Heart left ventricle (tissue), 16 donors: ENCODE results near the gene MAP1LC3A. TPM values are rescaled to one million over a fixed set of nuclear protein-coding genes. Genes with fewer than 3 reads are reported as not detected.

Experiments
- ATAC-seq, 4 donors: fragments of 200-7000 bp; cut with Tn5 transposase; one replicate each; pipeline ENCODE4 v1.9.1; 2020 to 2022; ENCODE audit warnings: moderate library complexity in 4 of 4, mild to moderate bottlenecking in 3 of 4, moderate number of reproducible peaks in 1 of 4
- DNase-seq, 5 donors: peaks; one replicate each; pipeline ENCODE4 v3.0.0-alpha.2; 2020
- H3K27ac ChIP-seq, 12 donors: fragments of 200-600 bp; sonication (generic) in 4 of 12; one replicate each; pipeline versions ENCODE4 v1.5.0 to v1.8.0; 2016 to 2022; ENCODE audit warnings: mild to moderate bottlenecking in 2 of 12
- H3K27me3 ChIP-seq, 9 donors: fragments of 200-600 bp; sonication (generic) in 2 of 9; one replicate each; pipeline versions ENCODE4 v1.5.1 to v1.8.0; 2016 to 2022; ENCODE audit warnings: mild to moderate bottlenecking in 3 of 9
- H3K36me3 ChIP-seq, 9 donors: fragments of 200-600 bp; sonication (generic) in 2 of 9; one replicate each; pipeline versions ENCODE4 v1.5.0 to v1.8.0; 2018 to 2022; ENCODE audit warnings: mild to moderate bottlenecking in 2 of 9
- H3K4me1 ChIP-seq, 12 donors: fragments of 200-600 bp; sonication (generic) in 4 of 12; one replicate each; pipeline versions ENCODE4 v1.5.0 to v1.8.0; 2016 to 2022; ENCODE audit warnings: mild to moderate bottlenecking in 3 of 12
- H3K4me3 ChIP-seq, 12 donors: fragments of 200-600 bp; sonication (generic) in 4 of 12; one replicate each; pipeline versions ENCODE4 v1.5.0 to v1.8.0; 2017 to 2022; ENCODE audit warnings: mild to moderate bottlenecking in 9 of 12, moderate library complexity in 4 of 12
- H3K9me3 ChIP-seq, 12 donors: fragments of 200-600 bp; sonication (generic) in 4 of 12; one replicate each; pipeline versions ENCODE4 v1.5.0 to v1.8.0; 2016 to 2022; ENCODE audit warnings: mild to moderate bottlenecking in 1 of 12
- POLR2A ChIP-seq, 2 donors: fragments of 450-650 bp; IDR thresholded peaks; one replicate each; pipeline ENCODE4 v1.6.1; 2017; ENCODE audit warnings: antibody characterized with exemption in 2 of 2, mild to moderate bottlenecking in 2 of 2, moderate library complexity in 2 of 2
- WGBS, 4 donors: extraction: QIAGEN DNeasy Blood & Tissue Kit in 2 of 4; methylation state at CpG; one replicate each; pipeline versions ENCODE4 v1.1.5 to v1.1.7; 2013 to 2018; 5-methylcytosine and 5-hydroxymethylcytosine counted together
- intact Hi-C, 10 donors: fragments of 100-400 bp; cut with DNase I; formaldehyde crosslinking; loops; one replicate each; pipeline versions ENCODE4 v1.11.1 to v1.14.2; 2022
- polyA plus RNA-seq, 2 donors: library from polyadenylated mRNA; stranded (reverse); fragments of 200-250 nt; gene quantifications; one replicate each; pipeline ENCODE4 v1.2.3, GENCODE V29; 2013
- total RNA-seq, 9 donors: library from RNA; depleted of rRNA in 2 of 9; stranded (reverse); fragments of >200 nt in 2 of 9; fragmentation: NEBNext Ultra II Directional in 3 of 9; extraction: Animal tissue kit (Norgen Biotek cat#: 25700) in 3 of 9; gene quantifications; one replicate each; pipeline versions ENCODE4 v1.1.0 to v1.2.4, GENCODE V29; 2016 to 2023
- TF ChIP-seq, protein P1 (sequence below), 12 donors: fragments of 200-600 bp; sonication (generic) in 4 of 12; IDR thresholded peaks; one replicate each; pipeline versions ENCODE4 v1.5.0 to v1.8.0; 2018 to 2022; ENCODE audit warnings: antibody characterized with exemption in 12 of 12, mild to moderate bottlenecking in 5 of 12
- donor health status: ischemic (EF 13 %, LVEDD 7.1; RV severe dilation, severe dysfunction).
- donor health status: healthy with polysubstance abuse.
- donor health status: DM: no; HTN: yes; CAD: no.
- donor health status: DM: no; HTN: no; CAD: no.
- donor health status: ischemic (EF 25% LVEDD 6.9; RV normal size, moderate dysfunction).
- donor health status: ischemic (EF 25% LVEDD 5.7; RV mildly dilated, moderate dysfunction).
- donor health status: healthy.
- donor health status: DM: yes; HTN: yes; CAD: no.
- donor health status: ischemic (EF 35%, LVEDD 5.7; RV mildly dilated, moderate dysfunction).
- donor health status: nonischemic (EF 11% LVEDD 7.7; RV severe dilation, severe dysfunction).
- donor health status: DM: yes; HTN: yes; CAD: no.
- donor health status: PGD.
- donor health status: ischemic (EF 29% LVEDD 5.4; RV normal size, mild dysfunction).
- donor health status: nonischemic (EF 23%, LVEDD 6.1; RV moderate dilation, normal function).

Gene MAP1LC3A
- total and polyA plus RNA-seq, 11 donors = 42.8 to 212 (median 88.6) TPM

DNA sequence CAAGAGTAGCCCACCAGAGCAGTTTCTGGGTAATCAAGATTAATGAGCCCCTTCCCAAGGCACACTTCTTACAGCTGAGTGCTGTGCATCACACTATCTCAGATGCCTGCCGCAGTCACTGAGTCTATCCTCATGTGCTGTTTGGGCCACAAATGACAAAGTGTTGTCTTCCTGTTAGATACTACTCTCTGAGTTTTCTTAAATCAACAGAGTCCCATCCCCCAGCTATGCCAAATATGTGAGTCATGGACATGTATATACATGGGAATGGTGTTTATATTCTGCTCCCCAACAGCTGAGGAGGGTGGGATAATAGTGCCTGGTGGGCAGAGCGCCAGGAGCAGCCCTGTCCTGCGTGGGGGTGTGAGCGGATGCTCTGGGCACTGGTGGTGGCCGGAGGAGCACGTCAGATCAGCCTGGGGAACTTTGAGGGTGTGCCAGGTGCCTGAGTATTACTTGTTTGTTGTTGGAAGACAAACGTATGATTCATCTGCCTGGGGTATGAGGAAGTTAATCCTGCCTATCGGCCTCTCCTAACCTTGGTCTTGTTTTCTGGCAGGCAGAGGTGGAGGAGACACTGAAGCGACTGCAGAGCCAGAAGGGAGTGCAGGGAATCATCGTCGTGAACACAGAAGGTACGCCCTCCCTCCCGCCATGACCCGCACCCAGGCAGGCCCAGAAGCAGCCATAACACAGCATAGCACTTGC is 32.7 kb upstream of the MAP1LC3A start:
- peaks cover 0 to 71% (median 42%) of the 10 kb centered on the region in 9 donors for H3K36me3 ChIP-seq
- H3K27me3 ChIP-seq = no peaks in the 10 kb centered on the region
- peak overlapping the region; percentile 6 to 81 (median 58) for H3K27ac ChIP-seq
- peaks cover 8 to 71% (median 52%) of the 10 kb centered on the region in 12 donors for H3K4me1 ChIP-seq
- ATAC-seq (peak; percentile 55 to 83 (median 81)), DNase-seq (peak; percentile 45 to 87 (median 72))
- TF ChIP-seq POLR2A (IDR thresholded peaks at IDR 0.05) = peak in 1 of 2 donors; percentile 30
- TF ChIP-seq, protein P1, sequence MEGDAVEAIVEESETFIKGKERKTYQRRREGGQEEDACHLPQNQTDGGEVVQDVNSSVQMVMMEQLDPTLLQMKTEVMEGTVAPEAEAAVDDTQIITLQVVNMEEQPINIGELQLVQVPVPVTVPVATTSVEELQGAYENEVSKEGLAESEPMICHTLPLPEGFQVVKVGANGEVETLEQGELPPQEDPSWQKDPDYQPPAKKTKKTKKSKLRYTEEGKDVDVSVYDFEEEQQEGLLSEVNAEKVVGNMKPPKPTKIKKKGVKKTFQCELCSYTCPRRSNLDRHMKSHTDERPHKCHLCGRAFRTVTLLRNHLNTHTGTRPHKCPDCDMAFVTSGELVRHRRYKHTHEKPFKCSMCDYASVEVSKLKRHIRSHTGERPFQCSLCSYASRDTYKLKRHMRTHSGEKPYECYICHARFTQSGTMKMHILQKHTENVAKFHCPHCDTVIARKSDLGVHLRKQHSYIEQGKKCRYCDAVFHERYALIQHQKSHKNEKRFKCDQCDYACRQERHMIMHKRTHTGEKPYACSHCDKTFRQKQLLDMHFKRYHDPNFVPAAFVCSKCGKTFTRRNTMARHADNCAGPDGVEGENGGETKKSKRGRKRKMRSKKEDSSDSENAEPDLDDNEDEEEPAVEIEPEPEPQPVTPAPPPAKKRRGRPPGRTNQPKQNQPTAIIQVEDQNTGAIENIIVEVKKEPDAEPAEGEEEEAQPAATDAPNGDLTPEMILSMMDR (IDR thresholded peaks at IDR 0.05) = no peak
- H3K9me3 ChIP-seq = no peaks in the 10 kb centered on the region
- intact Hi-C loops = loop anchor here in 4 of 10 donors (5.0 to 10.0 kb wide), 4 partner anchors 51 to 331 kb away; no protein-coding TSS in a partner anchor
- H3K4me3 ChIP-seq = no peak overlapping the region
- WGBS, 4 donors = 26 to 38% (median 33%) methylated on average over 14 of the region's 14 CpGs

DNA sequence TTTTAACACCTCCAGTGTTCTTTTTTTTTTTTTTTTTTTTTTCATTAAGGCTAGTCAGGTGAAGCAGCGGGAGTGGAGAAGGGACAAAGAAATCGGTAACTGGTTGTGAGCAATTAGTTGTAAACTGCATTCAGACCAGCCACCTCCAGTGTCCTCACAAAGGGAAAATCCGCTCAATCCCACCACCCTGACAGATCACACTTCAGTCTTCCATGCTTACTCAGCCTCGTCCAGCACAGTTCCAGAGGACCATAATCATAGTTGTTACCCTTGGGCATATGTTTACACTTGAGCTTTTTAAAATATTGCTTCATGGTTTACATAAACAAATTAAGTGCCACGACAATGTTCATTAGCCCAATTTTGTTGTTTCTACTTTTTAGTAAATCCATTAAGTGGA is 32.1 kb upstream of the MAP1LC3A start:
- Histone ChIP-seq H3K36me3 (peaks cover 0 to 69% (median 47%) of the 10 kb centered on the region in 9 donors), H3K27ac (peak overlapping the region; percentile 6 to 81 (median 58)), H3K9me3 (no peaks in the 10 kb centered on the region), H3K4me3 (no peak overlapping the region), H3K4me1 (peaks cover 8 to 74% (median 52%) of the 10 kb centered on the region in 12 donors), H3K27me3 (no peaks in the 10 kb centered on the region)
- intact Hi-C loops = loop anchor here in 4 of 10 donors (5.0 to 10.0 kb wide), 4 partner anchors 52 to 332 kb away; no protein-coding TSS in a partner anchor
- 86 to 92% (median 89%) methylated on average over 5 of the region's 5 CpGs for WGBS, 4 donors
- no peak for ATAC-seq
- TF ChIP-seq, protein P1 (IDR thresholded peaks at IDR 0.05) = no peak
- TF ChIP-seq POLR2A (IDR thresholded peaks at IDR 0.05) = no peak
- no peak for DNase-seq

DNA sequence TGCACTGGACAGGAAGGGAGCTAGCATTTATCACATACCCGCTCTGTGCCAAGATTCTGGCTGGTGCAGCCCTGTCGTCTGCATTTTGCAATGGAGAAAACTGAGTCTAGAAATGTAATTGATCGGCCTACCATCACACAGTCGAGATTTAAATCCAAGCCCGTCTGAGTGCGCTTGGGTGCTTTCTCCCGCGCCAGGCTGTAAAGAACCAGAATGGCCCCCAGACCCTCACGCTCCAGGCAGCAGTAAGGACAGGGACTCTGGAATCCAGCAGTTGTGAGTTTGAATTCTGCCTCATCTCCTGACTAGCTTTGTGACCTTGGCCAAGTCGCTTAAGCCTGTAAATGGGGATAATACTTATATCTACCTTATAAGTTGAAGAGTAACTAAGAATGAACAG is 31.5 kb upstream of the MAP1LC3A start:
- H3K4me1 ChIP-seq = peaks cover 8 to 76% (median 52%) of the 10 kb centered on the region in 12 donors
- 81 to 89% (median 87%) methylated on average over 10 of the region's 10 CpGs for whole genome bisulfite sequencing, 4 donors
- DNase-seq (no peak), ATAC-seq (no peak)
- H3K36me3 ChIP-seq = peaks cover 0 to 71% (median 52%) of the 10 kb centered on the region in 9 donors
- H3K27ac ChIP-seq = peak overlapping the region in 6 of 12 donors; percentile 43 to 81 (median 72)
- TF ChIP-seq POLR2A (IDR thresholded peaks at IDR 0.05) = no peak
- TF ChIP-seq, protein P1 (IDR thresholded peaks at IDR 0.05) = no peak
- no peak overlapping the region for H3K4me3 ChIP-seq
- intact Hi-C loops = loop anchor here in 4 of 10 donors (5.0 to 10.0 kb wide), 4 partner anchors 52 to 332 kb away; no protein-coding TSS in a partner anchor
- no peaks in the 10 kb centered on the region for H3K27me3 ChIP-seq
- H3K9me3 ChIP-seq = no peaks in the 10 kb centered on the region

DNA sequence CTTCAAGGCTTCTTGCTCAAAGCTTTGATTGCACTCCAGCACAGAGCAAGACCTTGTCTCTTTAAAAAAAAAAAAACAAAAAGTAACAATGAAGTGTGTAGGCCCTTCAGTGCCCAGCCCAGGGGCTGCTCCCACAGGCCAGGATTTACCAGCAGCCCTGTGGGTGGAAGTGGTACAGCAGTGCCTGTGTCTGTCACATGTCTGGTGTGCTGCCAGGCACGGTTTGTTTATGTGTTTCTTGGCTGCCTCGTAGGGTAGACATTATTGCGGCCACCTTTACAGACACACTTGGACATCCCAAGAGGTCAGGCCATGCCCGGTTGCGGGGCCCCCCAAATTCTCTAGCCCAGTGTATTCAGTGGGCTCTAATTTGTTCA is 29.6 kb upstream of the MAP1LC3A start:
- TF ChIP-seq, protein P1 (IDR thresholded peaks at IDR 0.05) = peak in 3 of 12 donors; percentile 16 to 27 (median 22)
- TF ChIP-seq POLR2A (IDR thresholded peaks at IDR 0.05) = no peak
- Histone ChIP-seq H3K4me3 (no peak overlapping the region), H3K4me1 (peaks cover 5 to 61% (median 38%) of the 10 kb centered on the region in 12 donors), H3K36me3 (peaks cover 0 to 80% (median 68%) of the 10 kb centered on the region in 9 donors), H3K27me3 (no peaks in the 10 kb centered on the region), H3K27ac (peak overlapping the region in 7 of 12 donors; percentile 20 to 60 (median 37)), H3K9me3 (no peaks in the 10 kb centered on the region)
- peak; percentile 60 to 77 (median 65) for ATAC-seq
- 48 to 70% (median 53%) methylated on average over 4 to 5 of the region's 5 CpGs for WGBS, 4 donors
- intact Hi-C loops = loop anchor here in 4 of 10 donors (5.0 to 10.0 kb wide), 4 partner anchors 54 to 334 kb away; no protein-coding TSS in a partner anchor
- peak in 4 of 5 donors; percentile 47 to 84 (median 58) for DNase-seq
